ENCODE measurements around the gene S100A7A.

The S100A7A gene

DNA sequence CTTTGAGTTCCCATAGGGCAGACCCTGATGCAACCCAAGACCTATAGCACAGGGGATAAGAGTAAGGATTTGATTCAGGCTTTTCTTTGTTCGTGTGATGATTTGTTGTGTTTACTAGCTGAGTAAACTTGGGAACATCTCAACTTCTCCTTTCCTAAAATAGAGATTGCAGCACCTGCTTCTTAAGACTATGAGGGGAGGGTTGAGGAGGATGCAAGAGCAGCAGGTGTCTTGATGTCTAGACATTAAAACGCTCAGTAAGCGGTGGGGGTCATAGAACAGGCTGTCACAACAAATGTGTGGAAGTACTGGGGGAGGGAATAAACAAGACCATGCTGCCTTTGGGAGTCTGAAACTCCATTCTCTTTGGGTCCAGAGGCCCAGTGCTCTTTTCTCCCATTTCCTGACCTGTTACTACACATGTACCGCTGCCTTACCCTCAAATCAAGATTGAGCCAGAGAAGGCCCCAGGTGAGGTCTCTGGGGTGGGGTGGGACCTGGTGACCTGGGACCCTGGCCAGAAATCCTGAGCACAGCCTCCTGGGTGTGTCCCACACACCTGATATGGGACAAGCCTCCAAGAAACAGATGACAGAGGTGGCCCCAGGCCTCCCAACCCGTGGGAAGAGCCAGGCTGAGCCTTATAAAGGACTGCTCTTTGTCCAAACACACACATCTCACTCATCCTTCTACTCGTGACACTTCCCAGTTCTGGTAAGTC is at the start of gene S100A7A:
S100A7A (plus strand) TSS at position 671 of the 721 bp plus-strand sequence. CDS start 1,563 bp downstream, outside the sequence.
- DNase-seq, result no peak

DNA sequence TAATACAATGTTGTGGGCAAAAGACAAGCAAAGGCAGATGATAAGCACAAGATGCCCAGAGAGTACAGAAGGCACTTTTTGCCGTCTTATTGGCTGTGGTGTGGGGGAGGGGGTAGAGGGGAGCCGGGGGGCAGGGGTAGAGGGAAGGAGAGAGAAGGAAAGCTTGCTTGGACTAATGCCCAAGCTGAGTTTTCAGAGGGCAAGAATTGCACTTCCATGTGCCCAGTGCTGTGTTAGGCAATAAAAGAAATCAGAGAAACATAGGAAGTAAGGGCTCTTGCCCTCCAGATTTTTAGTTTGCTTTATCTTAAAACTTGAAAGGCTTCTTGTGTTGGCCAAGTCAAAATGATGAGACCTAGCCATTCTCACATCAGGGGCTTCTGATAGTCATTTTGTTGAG is 49.2 kb upstream of the S100A7A start:
- no peak for DNase-seq

DNA sequence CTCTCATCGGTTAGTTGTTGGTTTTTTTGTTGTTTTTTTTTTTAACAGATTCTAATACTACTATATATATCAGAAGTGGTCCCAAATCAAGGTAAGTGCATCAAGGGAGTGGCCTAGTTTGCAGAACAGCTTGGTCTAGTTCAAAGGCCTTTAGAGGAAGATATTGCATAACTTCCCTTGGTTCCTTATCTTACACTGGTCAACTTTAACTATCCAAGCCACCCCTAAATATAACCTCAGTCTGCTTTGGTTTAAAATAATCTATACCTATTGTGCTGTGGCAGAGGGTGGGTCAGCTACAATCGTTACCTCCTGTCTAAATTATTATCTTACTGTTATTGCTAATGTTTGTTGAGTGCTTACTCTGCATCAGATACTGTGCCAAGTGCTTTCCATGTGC is 47.8 kb upstream of the S100A7A start:
- DNase-seq, result no peak

DNA sequence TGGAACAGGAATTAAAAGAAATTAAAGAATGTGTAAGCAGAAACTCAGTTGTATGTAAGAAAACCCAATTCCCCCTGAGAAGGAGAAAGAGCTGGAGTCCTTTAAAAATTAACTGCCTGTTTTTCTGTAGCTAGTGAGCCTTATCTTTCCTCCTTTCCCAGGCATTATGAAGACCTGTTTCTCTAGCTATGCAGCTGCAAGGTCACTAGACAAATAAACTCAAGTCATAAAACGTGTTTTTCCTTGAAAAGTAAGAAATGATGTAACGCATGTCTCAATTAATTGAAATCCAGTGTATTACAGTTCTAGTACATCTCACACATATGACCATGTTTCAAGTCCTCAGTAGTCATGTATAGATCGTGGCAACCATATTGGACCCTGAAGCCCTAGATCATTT is 46.2 kb upstream of the S100A7A start:
- no peak for DNase-seq

DNA sequence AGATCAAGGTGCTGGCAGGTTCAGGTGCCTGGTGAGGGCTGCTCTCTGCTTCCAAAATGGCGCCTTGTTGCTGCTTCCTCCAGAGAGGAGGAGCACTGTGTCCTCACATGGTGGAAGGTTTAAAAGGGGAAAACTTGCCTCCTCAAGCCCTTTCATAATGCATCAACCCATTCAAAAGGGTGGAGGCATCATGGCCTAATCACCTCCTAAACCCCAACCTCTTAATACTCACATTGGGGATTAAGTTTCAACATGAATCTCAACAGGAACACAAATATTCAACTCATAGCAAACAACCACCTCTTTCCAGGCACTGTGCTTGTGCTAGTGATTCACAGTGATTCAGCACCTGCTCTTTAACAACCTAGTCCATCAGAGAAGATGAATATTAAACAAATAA is 45.1 kb upstream of the S100A7A start:
- DNase-seq, result no peak

DNA sequence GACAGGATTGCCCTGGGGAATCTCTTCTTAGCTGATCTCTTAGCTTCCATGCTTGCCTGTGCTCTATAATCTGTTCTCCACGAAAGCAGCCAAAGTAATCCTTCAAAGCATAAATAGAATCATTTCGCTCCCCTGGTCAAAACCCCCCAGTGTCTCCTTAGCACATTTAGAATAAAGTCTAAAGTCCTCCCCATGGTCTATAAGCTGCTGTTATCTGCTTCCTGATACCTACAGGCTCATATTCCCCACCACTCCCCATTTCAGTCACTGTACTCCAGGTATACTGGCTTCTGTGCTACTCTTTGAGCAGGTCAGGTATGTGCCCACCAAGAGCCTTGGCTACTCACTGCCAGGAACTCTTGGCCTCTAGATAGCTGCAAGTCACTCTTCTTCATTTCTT is 43.7 kb upstream of the S100A7A start:
- no peak for DNase-seq

DNA sequence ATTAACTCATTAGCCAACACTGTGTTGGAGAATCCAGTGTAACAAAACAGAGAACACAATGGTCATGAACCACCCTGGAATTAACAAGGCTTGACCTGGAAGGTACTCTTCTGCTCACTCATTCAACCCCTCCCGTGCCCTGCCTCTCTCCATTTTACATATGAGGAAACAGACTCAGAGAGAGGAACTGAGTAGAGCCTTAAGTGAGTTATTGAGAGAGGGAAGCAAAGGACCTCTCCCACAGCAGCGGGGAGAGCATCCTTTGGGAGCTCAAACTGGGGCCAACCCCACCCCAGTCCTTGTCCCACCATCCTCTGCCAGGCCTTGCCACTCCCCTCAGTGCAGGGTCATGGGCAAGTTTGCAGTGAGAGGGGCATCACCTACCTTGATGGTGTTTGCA is 42.2 kb upstream of the S100A7A start:
- DNase-seq, result no peak

DNA sequence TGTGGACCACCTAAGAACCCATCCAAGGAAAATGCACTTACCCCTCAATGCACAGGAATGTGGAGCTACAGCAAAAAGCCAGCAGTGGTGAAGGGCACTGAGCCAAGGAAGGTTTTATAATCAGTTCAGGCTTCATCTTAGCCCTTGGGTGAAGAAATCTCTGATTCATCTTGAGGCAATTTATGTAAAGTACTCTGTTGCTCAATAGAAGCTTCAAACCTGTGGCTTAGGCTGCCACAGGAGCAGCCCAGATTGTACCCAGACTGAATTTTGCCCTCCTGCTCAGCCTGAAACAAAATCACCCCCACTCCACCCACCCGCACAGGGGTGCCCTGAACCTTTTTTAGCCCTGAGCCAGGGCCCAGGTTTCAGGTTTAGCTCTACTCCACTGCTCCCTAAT is 40.8 kb upstream of the S100A7A start, which contains the start of gene S100A12:
S100A12 (minus strand) TSS at position 111 of the 400 bp plus-strand sequence. CDS start 1,029 bp downstream, outside the sequence.
- DNase-seq, result no peak

DNA sequence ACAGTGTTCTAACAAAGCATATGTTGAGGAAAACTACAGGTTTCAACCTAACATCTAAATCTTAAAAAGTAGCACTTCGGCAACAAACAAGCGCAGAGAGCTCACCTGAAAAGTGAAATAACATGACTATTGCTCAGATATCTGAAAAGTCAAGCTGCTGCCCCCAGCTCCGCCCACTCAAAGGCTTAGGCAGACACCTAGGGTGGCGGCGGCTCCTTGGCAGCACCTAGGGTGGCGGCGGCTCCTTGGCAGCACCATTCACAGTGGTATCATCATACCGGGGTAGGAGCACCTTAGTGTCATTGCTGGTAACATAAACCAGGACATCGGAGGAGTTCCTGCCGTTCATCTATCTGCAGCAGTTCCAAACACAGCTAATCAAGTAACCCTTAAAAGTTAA is 36.7 kb upstream of the S100A7A start:
- no peak for DNase-seq

DNA sequence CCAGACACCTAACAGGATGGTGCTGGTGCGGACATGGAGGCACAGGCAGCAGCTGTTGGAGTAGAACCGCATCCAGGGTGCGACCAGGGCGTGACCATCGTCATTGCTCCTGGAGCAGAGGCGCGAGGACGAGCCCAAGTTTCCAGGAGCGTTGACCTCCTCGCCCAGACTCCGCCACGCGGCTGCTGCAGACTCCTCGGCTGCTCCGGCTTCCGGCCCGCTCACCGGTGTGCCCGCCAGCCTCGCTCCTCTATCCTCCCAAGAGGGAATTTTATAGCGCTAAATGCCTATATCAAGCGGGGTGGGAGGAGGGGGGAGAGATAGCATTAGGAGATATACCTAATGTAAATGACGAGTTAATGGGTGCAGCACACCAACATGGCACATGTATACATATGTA is 35.6 kb upstream of the S100A7A start:
- DNase-seq, result no peak

DNA sequence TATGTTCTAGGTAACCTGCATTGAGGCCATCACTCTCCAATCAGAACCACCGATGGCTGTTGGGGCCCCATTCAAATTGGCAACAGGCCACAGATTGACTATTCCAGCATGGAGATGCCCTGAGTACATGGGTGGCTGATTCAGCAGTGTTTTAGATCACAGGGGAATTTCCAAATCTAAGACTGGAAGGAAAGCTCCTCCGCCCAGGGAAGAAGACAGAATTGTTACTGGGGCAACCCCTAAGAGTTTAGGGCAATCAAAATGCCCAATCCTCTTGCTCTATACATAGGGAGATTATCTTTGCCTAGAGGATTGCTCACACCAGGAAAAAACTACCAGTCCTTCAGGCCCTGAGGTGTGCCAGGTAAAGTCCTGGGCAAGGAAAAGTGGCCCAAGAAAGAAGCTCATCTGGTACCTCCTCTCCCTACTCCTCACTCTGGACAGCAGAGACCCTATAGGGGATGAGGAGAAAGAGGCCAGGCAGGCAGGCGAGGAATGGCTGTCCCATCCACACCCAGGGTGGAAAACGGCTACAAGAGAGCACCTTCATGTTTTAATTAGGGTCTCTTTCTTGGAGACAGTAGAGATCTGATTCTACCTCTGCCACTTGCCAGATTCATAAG is 31.3 kb upstream of the S100A7A start:
- no peak for DNase-seq

DNA sequence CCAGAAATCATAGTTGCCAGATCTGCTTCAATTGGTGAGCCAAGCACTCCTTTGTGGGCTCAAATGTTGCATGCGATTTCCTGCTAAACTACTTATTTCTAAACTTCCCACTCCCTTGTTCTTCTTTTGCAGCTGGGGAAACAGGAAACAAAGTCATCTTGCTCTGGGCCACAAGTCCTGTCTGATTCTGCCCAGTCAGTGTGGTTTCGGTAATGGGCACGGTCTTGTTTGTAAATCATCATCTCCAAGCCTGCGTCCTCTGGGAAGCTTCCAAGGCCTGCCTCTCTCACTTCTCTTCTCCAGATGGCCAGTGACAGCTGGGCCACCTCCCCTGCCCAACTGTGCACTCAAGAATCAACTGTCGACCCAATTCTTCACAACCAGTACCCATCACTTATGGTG is 29.8 kb upstream of the S100A7A start:
- DNase-seq, result no peak

DNA sequence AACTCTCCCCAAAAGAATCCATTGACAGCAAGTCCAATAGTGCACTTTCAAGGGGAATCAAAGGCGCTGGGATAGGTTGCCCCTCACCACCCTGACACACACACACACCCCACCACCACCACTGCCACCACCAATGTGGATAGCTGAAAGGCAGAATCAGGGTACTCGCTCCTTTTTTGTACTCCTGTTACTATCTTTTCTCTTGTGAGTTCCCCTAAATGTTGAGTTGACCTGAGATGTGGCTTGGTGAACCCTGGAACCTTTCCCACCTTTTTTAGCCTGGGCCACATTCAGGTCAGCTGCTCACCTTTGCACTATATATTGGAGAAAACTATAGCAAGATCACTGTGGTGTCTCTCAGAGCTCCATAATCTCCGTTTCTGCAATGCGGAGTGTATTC is 29.3 kb upstream of the S100A7A start:
- no peak for DNase-seq

DNA sequence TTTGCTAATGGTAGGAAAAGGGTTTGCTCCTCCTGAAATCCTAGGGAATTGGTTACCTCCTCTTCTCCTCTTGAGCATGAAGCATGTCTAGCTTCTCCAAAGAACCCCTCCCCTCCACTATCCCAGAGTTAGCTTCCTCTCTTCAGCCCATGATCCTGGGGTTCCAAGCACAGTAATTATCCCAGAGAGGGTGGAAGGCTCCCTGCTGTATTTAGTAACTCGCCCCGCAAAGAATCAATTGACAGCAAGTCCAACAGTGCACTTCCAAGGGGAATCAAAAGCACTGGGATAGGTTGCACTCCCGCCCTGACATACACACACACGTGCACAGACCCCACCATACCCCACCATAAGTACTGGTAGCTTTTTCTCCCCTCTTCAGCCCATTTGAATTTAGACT is 28.5 kb upstream of the S100A7A start:
- no peak for DNase-seq

DNA sequence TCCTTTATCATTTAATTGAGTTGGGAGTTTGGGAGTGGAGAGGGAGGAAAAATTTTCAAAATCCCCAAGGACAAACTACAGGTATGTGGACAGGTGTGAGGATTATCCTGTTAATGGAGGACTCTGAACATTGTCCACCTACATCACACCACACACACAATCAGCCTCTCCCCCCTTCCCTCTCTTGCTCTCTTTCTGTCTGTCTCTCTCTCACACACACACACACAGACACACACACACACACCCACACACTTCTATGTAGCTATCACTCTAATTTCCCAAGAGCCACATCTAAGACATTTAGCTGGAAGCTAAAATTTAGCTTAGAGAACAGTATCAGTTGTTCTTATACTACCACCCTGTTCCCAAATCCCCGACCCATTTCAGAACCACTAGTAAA is 26.9 kb upstream of the S100A7A start:
- no peak for DNase-seq

DNA sequence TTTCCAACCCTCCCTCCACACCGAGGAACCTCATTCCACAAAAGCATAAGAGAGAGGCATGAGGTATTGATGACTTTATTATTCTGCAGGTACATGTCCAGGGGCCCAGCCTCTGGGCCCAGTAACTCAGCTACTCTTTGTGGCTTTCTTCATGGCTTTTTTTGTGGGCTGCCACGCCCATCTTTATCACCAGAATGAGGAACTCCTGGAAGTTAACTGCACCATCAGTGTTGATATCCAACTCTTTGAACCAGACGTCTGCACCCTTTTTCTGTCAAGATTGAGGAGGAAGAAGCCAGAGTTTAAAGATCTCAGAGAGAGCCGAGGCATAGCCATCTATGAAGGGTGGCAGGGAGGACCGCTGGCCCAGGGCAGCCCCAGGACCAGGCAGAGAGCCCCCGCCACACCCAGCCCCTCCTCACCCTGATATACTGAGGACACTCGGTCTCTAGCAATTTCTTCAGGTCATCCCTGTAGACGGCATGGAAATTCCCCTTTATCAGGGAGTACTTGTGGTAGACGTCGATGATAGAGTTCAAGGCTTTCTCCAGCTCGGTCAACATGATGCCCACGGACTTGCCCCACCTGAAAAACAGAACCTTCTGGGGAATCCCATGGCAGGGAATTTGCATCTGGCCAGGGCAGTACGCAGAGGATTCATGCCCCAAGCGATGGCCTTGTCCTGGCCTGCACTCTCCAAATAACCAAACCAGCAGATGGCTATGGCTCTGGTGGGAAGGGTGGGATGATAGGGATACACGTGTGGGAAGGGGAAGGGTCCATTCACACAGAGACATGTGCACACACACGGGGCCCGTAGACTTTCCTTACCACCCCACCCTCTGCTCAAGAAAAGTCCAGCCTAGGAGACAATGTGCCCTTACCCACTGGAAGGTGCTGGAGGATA is 26.1 kb upstream of the S100A7A start:
- no peak for DNase-seq

DNA sequence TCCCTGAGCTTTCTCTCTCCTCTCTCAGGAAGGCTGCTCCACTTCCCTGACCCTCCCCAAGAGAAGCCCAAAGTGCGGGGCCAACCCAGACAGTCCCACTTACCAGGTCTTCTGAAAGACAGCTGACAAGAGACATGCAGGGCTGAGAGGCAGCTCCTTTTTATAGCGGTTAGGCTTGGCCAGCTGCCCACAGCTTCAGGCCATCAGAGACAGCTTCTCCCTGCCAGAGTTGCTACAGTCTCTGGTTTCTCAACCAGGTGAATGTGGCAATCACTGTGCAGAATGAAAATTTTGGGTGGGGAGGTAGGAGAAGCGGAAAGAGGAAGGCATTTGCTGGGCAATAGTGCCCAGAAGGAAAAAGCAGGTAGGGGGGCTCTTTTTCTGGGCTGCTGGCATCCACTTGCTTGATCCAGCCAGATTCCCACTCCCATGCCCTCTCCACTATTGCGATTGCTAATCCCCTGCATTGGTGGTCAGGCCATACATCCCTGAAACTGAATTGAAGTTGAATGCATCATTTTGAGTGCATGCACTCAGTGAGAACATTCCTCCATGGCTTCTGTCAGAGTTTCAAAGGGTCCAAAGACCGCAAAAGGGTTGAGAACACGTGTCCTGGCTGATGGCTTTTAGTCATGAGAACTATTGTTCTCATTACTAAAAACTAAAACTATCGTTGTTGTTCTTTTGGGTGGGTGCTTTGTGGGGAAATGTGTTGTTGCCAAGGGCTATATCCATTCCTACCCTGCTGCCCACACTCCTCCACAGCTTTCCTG is 25.2 kb upstream of the S100A7A start, which contains the start of gene S100A8:
S100A8 (minus strand) TSS at position 136 of the 773 bp plus-strand sequence. CDS start 538 bp downstream, outside the sequence.
- no peak for DNase-seq

DNA sequence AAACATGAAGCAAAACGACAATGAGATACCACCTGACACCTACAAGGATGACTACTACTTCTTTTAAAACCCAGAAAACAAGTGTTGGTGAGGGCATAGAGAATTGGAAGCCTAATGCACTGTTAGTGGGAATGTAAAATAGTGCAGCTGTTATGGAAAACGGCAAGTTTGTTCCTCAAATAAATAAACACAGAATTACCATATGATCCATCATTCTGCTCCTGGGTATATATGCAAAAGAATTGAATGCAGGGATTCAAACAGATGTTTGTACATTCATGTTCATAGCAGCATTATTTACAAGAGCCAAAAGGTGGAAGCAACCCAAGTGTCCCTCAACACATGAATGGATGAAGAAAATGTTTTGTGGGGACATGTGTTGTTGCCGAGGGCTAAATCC is 24.1 kb upstream of the S100A7A start:
- no peak for DNase-seq

DNA sequence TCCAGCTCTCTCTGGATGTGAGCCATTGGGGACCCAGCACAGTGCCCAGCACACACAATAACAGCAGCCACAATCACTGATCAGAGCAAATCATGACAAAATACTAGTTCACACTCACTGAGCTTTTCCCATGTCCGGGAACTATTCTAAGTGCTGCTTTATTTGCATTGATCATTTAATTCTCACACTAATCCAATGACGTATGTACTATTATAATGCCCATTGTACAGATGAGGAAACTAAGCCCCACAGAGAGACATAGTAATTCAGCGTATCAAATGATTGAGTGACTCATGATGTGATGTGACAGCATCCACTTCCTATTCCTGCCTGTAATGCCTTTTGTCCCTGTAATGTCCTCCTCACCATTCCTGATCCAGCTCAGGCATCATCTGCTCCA is 23.5 kb upstream of the S100A7A start:
- no peak for DNase-seq

DNA sequence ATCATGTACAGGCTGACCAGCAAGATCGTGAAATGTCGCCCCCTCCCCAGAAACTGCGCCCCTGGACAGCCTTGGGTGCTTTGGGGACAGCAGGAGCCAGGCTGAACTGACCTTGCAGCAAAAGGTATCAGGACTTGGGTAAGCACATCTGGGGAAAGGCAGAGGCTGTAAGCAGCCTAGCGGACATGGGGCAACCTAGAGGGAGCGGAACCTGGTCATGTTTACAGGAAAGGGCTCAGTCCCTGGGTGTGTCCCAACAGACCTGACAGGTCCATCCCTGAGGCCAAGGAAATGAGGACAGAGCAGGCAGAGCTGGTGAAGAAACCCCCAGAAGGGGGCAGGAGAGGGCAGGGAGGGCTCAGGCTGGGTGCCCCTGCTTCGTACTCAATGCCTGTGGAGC is 22.4 kb upstream of the S100A7A start:
- DNase-seq, result no peak

DNA sequence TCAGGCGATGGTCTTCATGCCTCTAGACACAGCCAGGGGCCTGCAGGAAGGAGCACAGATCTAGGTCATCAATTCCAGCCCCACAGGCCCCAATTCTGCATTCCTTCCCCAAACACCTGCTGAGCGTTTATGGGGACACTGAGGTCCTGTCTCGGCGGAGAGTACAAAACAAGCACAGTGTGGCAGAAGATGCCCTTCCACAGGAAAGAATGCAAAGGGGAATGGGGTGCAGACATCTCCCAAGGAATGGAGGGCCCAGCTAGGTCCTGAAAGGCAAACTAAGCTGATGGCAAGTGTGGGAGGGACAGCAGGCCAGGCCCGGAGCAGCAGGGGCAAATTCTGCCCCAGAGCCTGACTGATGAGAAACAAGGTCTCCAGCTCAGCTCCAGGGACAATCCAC is 21.9 kb upstream of the S100A7A start:
- DNase-seq, result no peak

DNA sequence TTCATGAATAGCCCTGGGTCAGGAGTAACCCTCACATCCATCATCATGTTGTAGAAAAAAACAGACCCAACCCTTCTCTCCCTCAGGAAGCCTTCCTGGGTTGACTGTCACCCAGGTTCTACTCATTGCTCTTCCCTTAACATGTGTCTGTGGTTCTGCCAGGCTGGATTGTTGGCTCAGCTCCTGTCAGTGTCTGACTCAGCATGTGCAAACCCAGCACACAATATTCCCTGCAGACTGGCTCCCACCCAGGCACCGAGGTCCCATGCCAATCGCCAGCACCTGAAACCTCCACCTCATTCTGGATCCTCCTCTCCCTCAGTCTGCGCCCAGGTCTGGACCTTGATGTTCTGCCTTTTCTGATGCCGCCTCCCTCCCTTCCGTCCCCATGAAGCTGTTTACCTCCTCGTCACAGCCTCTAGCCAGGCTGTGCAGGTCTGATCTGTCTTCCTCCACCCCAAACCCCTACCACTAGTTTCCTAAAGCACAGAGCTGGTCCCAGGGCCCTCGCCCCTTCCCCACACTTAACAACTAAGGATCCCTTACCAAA is 21.1 kb upstream of the S100A7A start:
- no peak for DNase-seq
